ENCODE data around the gene ROPN1L.
"Not testable (repeated sequence)": the region's sequence is repeated elsewhere in the genome, so short reads cannot be mapped to it uniquely, and the experiment has no call there.

Gene ROPN1L

DNA sequence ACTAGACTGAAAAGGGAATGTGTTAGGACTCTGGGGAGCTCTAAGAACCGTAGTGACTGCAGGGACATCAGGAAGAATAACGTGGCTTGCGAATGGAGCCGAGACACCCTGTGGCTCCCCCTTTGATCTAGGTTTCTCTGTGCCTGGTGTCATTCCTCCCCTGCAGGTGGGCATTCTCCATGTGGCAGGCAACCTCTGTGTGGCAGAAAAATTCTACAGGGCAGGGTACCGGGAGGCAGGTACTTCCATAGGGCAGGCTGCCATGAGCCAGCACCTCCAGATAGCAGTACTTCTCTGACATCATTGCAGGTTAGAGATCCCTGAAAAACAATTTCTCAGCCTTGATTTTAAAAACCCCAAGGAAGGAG, 43.1 kb downstream of the ROPN1L start:
- no peak for FAIRE-seq
- TF ChIP-seq POLR2A (IDR thresholded peaks at IDR 0.05; ENCODE audit: low read depth, low read length), result no peak
- DNase-seq (ENCODE audit: insufficient read length, low spot score), result no peak

- peak; percentile 34 for DNase-seq (ENCODE audit: insufficient read length, low spot score)
These were observed 43.6 kb downstream of the ROPN1L start for GRCh38 chr5:10485142-10485795.

GRCh38 chr5:10485897-10486296, 44.2 kb downstream of the ROPN1L start:
- FAIRE-seq, result no peak
- no peak for TF ChIP-seq POLR2A (IDR thresholded peaks at IDR 0.05; ENCODE audit: low read depth, low read length)
- no peak for DNase-seq (ENCODE audit: insufficient read length, low spot score)

More at GRCh38 chr5:10485142-10485795, 43.6 kb downstream of the ROPN1L start:
- FAIRE-seq, result no peak
- TF ChIP-seq POLR2A (IDR thresholded peaks at IDR 0.05; ENCODE audit: low read depth, low read length), result no peak

DNA sequence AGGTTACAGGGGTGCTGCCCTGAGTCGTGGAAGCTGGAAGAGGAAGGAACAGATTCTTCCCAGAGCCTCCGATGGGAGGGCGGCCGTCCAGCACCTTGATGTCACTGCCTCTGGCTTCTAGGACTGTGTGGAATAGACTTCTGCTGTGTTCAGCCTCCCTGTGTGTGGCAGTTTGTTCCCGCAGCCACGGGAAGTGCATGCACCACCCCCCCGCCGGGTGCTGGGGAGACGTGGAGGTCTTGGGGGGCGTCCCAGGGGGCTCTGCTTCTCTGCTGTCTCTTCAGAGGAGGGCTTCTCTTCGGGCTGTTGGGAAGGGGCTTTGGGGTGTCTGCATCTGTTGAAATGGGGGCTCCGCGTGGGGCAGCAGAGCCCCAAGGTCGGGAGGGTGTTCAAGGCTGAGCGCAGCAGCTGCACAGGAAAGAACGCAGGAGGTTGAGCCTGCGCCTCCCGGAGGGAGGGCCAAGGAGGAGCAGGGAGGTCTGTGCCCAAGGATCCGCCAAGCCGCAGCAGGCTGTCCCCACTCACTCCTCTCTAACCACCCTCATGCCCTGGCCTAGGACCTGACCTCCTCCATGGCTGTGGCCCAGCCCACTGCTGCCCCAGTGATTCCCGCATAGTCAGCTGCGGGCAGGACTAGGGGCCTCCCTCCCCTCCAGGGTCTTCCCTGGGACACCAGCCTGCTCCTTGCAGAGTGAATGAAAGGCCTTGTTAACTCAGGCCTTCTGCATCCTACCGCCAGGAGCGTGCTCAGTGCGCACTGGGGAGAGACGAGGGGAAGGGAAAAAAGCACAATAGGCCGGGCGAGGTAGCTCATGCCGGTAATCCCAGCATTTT, 45.0 kb downstream of the ROPN1L start:
- no peak for TF ChIP-seq POLR2A (IDR thresholded peaks at IDR 0.05; ENCODE audit: low read depth, low read length)
- no peak for FAIRE-seq
- no peak for DNase-seq (ENCODE audit: insufficient read length, low spot score)

DNA sequence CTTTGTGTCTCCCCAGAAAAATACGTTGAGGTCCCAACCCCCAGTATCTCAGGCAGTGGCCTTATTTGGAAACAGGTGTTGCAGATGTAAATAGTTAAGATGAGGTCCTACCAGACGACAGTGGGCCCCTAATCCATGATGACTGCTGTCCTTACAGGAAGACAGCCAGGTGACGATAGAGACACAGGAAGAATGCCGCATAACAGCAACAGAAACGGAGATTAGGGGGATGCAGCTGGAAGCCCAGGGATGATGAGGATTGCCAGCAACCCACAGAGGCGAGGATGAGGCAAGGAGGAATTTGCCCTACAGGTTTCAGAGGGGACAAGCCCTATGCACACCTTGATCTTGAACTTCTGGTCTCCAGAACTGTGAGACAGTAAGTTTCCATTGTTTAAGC, 46.5 kb downstream of the ROPN1L start:
- no peak for FAIRE-seq
- DNase-seq (ENCODE audit: insufficient read length, low spot score), result no peak
- no peak for TF ChIP-seq POLR2A (IDR thresholded peaks at IDR 0.05; ENCODE audit: low read depth, low read length)

DNA sequence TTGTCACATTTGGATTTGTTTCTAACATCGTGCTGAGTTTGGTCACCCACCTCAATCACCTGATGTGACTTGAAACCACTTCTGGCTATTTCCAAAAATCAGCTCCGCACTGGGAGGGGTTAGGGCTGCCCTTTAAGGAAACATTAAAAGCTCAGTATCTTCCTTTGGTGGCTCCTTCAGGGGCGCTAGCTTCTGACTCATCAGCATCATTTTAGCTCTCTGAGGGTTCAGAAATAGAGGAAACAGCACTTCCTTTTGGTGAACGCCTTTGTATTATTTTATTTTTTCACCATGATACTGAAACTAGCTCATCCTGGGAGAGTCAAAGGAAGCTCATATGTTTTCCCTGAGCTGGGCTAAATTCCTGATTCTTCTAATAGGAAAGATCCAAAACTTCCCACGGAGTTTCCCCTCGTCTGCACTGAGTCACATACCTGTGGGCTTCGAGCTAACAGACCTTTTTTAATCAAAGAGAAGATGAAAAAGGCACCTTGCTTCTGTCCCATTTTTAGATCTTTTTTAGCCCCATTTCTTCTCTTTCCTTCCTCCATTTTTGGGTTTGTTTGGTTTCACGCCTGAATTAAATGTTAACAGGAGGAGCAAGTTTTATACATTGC, 48.2 kb downstream of the ROPN1L start:
- FAIRE-seq (no peak), DNase-seq (ENCODE audit: insufficient read length, low spot score) (no peak)
- TF ChIP-seq POLR2A (IDR thresholded peaks at IDR 0.05; ENCODE audit: low read depth, low read length), result no peak

DNA sequence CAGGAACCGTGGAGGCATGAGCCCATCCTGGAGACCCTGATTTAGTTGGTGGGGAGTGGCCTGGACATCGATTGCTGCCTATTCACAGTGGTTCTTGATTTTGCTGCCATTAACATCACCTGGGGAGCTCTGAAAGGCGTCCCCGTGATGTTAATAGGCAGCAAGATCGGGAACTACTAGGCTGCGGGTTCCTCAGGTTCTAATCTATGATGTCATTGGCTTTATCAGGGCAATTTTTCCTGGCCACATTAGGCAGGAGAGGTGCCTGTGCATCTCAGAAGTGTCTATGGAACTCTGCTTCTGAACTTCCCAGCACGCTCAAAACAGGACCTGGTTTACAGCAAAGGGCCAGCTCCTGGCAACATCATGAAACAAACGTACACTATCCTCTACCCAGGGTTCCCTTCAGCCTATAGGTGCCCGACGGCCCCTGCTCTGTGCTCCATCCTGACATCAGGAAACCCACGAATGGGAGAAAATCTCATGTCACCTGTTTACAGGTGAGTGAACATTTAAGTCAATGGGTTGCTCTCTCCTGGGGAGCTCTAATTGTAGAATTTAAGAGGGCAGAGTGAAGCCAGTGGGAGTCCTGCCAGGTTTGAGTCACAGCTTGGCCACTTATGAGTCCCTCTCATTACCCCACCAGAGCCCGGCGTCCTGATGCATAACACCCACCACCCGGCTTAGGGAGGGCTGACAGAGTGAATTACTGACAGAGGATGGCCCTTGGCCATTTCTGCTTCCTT, 49.4 kb downstream of the ROPN1L start:
- FAIRE-seq (no peak), DNase-seq (ENCODE audit: insufficient read length, low spot score) (no peak)
- TF ChIP-seq POLR2A (IDR thresholded peaks at IDR 0.05; ENCODE audit: low read depth, low read length), result no peak

DNA sequence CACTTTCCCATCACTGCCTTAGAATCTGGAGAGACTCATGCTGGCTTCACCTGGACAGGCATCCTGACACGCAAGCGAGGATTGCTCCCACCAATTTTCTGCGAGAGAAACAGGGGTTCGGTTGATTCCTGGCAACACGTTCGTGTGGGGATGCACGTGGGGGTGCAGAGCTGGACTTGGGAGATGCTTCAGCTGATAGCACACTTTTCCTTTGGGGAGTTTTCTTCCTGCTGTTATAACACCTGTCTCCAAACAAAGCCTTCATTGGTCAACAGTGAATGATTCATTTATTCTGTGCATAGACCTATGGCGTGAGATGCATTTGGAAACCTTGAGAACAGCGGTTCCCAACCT, 50.0 kb downstream of the ROPN1L start:
- DNase-seq (ENCODE audit: insufficient read length, low spot score) (no peak), FAIRE-seq (no peak)
- TF ChIP-seq POLR2A (IDR thresholded peaks at IDR 0.05; ENCODE audit: low read depth, low read length), result no peak

DNA sequence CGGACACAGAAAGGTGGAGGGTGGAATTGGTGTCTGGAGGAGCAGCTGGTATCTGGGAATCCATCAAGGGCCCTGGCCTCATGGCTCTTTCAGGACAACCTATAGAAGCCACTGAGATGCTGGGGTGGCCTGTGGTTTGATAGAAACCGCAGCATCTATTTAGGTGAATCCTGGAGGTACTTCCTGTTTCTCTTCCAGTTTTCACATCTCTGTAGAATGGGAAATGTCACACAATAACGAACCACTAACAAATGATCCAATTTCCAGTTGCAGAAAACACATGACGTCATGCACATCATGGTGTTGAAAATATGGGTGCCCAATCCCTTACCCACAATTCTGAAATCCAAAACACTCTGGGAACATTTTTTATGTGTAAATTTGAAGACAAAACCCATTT, 52.2 kb downstream of the ROPN1L start:
- DNase-seq (ENCODE audit: insufficient read length, low spot score) (no peak), FAIRE-seq (no peak)
- TF ChIP-seq POLR2A (IDR thresholded peaks at IDR 0.05; ENCODE audit: low read depth, low read length), result no peak

DNA sequence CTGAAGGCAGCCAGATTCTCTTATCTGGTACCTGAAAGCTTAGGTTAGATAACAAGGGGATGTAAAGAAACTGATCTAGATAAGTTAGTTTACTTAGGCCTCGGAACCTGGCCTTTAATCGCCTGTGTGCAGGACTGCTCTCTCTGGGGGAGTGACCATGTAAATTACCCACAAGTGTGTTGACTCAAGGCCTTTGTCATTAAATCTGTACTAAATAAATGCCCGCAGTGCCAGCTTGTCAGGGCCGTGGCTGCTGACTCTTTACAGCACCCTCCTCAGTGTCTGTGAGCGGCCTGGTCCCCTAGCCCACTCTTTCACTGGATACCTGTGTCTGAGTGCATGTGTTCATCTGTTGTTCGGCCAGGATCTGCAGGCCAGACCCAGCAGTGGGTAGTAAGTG, 52.8 kb downstream of the ROPN1L start:
- not testable (repeated sequence) for DNase-seq (ENCODE audit: insufficient read length, low spot score); FAIRE-seq

DNA sequence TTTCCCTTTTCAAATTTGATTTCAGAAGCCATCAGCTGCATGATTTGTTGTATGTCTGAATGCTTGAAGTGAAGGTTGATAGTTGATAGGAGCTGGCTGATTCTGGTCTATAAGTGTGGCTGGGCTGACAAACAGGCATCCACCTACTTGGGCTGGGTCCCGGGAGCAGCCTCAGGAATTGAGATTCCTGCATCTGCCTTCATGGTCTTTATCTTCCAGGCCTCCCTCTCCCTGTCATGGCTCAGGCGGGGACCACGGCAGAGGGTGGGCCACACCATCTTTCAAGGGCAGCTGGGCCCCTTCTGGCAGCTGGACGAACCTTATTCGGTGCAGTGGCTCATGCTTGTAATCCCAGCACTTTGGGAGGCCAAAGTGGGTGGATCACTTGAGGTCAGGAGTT, 55.9 kb downstream of the ROPN1L start:
- no peak for DNase-seq (ENCODE audit: insufficient read length, low spot score)
- no peak for FAIRE-seq
- TF ChIP-seq POLR2A (IDR thresholded peaks at IDR 0.05; ENCODE audit: low read depth, low read length), result no peak

GRCh38 chr5:10498350-10498749, 56.7 kb downstream of the ROPN1L start:
- no peak for DNase-seq (ENCODE audit: insufficient read length, low spot score)
- no peak for TF ChIP-seq POLR2A (IDR thresholded peaks at IDR 0.05; ENCODE audit: low read depth, low read length)
- no peak for FAIRE-seq

- no peak for FAIRE-seq
- TF ChIP-seq POLR2A (IDR thresholded peaks at IDR 0.05; ENCODE audit: low read depth, low read length), result no peak
- no peak for DNase-seq (ENCODE audit: insufficient read length, low spot score)
These were observed 57.4 kb downstream of the ROPN1L start for GRCh38 chr5:10499066-10499465.

DNA sequence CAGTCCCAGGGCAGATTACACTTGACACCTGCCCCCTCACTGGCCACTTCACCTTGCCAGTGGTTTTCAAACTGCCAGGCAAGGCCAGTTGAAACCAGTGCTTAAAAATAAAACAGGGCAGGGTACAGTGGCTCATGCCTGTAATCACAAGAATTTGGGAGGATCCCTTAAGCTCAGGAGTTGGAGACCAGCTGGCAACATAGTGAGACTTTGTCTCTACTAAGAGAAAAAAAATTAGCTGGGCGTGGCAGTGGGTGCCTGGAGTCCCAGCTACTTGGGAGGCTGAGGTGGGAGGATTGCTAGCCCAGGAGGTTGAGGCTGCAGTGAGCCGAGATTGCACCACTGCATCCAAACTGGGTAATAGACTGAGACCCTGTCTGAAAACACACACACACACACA, 58.1 kb downstream of the ROPN1L start:
- FAIRE-seq, result no peak
- no peak for DNase-seq (ENCODE audit: insufficient read length, low spot score)
- TF ChIP-seq POLR2A (IDR thresholded peaks at IDR 0.05; ENCODE audit: low read depth, low read length), result no peak

All from H54 (cell line).